GM21515 (cell line): ENCODE measurements around the gene S100PBP.

ENCODE experiments used
- ATAC-seq: cut with Tn5 transposase; IDR thresholded peaks from one replicate; pipeline ENCODE4 v1.9.1; 2021; ENCODE audit not compliant: unreplicated experiment

The S100PBP gene

GRCh38 chr1:32818804-32819541, 1.5 kb downstream of the S100PBP start:
- peak; percentile 40 for ATAC-seq

DNA sequence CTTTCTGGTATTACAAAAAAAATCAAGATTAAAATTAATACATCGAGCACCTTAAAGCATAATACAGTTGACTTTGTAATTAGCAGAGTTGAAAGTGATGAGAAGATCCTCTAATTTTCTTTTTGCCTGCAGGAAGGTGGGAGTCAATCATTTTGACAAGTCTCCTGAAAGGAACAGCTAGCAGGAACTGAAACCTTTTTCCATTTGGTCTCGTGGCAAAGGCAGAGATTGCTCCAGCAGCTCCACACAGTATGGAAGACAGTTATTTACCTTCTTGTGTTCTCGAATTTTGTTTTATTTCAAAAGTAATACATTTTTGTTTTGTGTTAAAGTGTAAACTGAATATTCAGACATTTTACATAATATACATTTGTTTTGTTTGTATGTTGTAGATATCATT, 7.7 kb downstream of the S100PBP start:
- ATAC-seq: no peak

GRCh38 chr1:32828341-32828740, 10.9 kb downstream of the S100PBP start:
- no peak for ATAC-seq

DNA sequence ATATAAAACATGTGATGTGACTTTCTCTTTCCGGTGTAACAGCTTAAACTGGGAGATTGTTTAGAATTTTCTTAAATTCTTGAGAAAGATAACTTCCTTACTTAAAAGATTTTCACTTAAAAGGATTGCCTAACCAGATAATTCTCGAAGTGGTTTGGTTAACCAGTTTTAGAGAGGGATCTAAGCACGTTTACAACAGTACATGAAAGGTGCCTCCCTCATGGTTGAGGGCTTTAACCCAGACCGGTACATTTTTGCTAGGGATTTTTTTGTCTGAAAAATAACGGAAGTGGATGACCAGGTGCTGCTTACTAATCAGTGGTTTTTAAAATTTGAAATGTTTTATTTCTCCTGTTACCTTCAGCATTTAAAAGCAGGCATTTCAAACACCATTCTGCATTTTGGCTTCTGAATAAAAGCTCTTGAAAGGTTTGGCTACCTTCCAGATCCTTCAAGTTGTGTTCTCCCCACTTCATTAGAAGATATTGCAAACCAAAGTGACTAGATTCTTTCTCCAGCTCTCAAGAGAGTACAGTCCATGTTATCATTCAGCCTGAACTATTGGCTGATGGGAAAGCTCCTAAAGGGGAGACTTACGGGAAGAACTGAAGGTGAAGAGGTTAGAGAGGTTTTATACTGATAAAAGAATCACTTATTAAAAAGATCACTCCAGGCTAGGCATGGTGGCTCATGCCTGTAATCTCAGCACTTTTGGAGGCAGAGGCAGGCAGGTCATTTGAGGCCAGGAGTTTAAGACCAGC, 12.8 kb downstream of the S100PBP start:
- ATAC-seq: no peak

DNA sequence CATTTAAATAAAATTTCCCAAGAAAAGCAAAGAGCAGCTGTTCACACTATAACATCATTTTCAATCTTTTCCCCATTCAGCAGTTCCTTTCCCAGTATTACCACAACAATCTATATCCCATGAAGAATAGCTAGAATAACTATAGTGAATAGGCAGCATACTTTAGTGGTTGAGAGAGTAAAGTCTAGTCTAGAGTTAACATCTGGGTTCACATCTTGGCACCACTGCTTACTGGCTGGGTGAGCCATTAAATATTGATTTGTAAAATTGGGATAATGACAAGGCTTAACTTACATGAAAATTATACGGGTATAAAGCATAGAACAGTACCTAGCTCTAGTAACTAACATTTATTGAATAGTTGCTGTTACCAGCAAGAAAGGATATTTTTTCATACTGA, 14.4 kb downstream of the S100PBP start:
- no peak for ATAC-seq

- ATAC-seq: no peak
Observed at GRCh38 chr1:32848354-32849063, 31.1 kb downstream of the S100PBP start.

DNA sequence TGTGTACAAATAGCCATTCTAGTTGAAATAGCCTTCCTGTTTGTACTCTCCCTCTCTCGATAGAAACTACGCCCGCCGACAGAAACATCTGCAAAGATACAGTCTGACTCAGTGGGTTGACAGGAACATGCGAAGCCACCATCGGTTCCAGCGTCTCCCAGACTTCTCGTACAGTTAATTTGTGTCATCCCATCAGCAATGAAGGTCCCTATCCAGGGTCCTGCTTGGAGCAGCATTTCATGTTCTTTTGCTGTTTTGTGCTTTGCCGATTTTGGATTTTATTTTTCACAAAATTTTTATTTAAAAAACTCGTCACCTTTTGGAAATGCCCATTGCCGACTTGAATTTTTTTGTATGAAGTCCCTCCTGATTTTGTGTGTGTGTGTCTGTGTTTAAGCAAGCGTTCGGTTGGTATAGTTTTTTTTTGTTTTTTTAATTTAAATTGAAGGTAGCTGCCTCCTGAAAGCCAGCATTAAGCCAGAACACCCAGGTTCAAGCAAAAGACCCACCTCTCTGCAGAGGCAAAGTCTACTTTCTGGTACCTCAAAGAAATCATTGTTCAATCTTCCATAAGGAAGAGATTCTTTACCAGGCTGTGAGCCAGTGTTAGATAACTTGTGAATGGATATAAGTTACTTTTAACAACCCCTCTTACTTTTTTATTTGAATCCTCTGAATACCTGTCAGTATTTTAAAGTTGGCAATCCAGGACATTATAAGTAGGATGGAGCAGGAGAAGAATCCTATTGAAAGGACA, 38.6 kb downstream of the S100PBP start:
- no peak for ATAC-seq

GRCh38 chr1:32858136-32858535, 40.7 kb downstream of the S100PBP start:
- ATAC-seq: no peak

GRCh38 chr1:32858791-32859190, 41.3 kb downstream of the S100PBP start:
- ATAC-seq: no peak

DNA sequence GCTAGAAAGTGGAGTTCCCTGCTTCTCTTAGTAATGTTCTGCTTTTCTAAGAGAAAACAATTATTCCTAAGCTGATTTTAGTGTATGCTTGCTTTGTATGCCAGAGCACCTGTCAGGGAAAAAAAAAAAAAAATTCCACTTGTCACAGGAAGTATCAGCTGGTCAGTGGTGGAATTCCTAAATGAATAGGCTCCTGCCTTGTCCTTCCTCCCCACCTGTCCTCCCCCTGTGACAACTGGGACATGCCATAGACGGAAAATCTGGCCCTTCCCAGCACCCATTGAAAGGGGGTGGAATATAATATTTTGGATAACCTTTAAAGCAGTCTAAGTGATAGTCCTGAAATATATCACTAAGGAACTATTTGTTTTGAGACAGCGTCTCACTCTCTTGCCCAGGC, 42.5 kb downstream of the S100PBP start:
- ATAC-seq: no peak

DNA sequence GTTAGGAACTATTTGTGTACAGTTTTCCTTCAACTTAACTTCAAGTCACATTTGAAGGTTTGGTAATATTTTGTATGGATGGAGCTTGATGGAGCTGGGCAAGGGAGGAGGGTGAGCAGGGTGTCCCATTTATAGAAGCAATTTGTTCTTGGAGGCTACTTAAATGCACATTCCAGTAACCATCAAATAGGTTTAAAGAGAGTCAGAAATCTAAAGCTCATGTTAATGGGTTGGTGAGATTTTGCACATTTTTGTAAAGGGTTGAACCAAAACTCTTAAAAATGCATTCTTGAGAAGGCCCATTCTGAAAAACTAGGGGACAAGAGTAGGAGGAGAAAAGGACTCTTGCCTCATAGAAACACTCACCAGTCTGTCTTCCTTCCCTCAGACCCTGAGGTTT, 43.1 kb downstream of the S100PBP start:
- ATAC-seq: no peak

- no peak for ATAC-seq
Observed at GRCh38 chr1:32861904-32862695, 44.6 kb downstream of the S100PBP start.

DNA sequence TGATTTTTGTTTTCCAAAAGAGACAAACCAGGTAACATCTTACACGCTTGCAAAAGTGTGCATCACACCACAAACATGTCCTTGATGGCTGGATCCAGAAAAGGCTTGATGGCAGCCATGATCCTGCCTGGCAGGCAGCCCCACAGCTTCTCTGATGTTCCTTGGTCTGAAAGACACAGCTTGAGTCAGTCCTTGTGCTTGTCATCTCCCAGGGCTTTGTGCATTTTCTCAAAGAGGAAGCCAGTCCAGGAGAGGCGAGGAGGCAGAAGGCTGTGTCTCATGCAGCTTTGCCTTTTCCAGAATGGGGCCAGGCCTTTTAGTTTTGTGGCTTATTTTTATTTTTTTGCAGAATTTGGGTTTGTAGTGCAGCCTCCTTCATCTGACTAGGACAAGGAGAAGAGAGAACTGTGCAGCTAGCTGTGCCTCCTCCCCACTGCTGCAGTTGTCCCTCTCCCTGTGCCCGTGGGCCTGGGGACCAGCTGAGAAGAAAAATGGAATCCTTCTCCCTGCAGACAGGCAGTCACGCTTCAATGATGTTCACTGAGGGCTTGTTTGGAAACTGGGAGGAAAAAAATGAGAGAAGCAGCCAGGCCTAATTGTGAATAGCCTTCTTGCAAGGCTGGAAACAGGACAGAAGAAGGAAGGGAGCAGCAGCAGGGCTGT, 45.9 kb downstream of the S100PBP start:
- ATAC-seq: no peak

DNA sequence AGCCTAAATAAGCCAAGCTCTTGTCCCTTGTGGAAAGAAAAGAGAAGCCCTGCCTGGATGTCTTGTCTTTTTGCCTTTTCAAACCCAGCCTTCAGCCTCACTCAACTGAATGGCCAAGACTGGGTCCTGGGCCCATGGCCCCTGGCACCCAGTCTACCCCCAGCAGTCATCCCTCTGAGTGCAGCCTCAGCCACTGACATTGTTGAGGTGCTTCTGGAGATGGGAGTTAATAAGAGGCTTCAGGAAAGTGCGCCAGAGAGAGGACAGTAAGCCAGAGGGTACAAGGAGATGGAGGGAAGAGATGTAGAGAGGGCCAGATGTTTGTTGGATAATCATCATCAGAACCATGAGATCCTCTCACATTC, 46.4 kb downstream of the S100PBP start:
- no peak for ATAC-seq

DNA sequence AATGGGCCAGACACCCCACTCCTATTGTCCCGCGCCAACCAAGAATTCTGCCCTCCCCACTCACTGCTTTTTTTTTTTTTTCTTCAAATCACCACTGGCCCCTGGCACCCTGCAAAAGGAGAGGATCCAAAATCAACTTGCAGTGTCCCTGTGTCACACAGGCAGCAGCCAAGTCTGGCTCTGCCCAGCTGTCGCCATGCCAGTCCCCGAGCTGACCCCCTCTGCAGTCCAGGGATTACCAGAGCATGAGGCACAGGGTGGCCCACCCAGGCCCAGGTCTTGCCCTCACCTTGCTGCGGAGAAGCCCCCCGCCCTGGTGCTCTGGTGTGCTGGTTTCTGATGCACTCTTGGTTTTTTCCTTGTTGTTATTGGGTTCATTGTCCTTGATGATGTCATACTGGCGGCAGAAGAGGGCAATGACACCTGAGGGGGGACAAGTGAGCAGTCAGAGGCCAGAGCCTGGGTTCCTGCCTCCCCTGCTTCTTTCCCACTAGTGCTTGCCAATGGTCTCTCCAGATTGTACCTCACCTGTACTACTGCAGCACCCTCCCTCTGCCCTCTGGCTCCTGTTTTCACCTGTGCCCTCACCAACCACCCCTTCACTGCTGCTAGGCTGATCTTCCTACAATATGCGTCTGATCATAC, 47.0 kb downstream of the S100PBP start:
- ATAC-seq: no peak

GRCh38 chr1:32865639-32866405, 48.4 kb downstream of the S100PBP start:
- ATAC-seq: no peak

GRCh38 chr1:32867151-32867550, 49.7 kb downstream of the S100PBP start:
- no peak for ATAC-seq

GRCh38 chr1:32867671-32868070, 50.2 kb downstream of the S100PBP start:
- no peak for ATAC-seq

GRCh38 chr1:32868085-32868484, 50.6 kb downstream of the S100PBP start:
- no peak for ATAC-seq
